ENCODE data around the gene ATP2C2.

The ATP2C2 gene

GRCh38 chr16:84501077-84501735 is 132.9 kb downstream of the ATP2C2 start:
- no peak for DNase-seq

GRCh38 chr16:84502075-84502474 is 133.7 kb downstream of the ATP2C2 start:
- DNase-seq: no peak

- DNase-seq: no peak
Measured at GRCh38 chr16:84502581-84502980, 134.2 kb downstream of the ATP2C2 start.

GRCh38 chr16:84503751-84504395 is 135.5 kb downstream of the ATP2C2 start:
- no peak for DNase-seq

- peak; percentile 99 for DNase-seq
Measured at GRCh38 chr16:84504420-84505248, 136.3 kb downstream of the ATP2C2 start, which contains the start of gene MEAK7. TSS of gene MEAK7 (minus strand) at chr16:84504659. CDS start at chr16:84498086, 6,573 bp downstream.

GRCh38 chr16:84505249-84506187 is 137.2 kb downstream of the ATP2C2 start:
- DNase-seq: no peak

GRCh38 chr16:84507011-84507982 is 139.0 kb downstream of the ATP2C2 start:
- no peak for DNase-seq

- peak; percentile 13 for DNase-seq
Measured at GRCh38 chr16:84508502-84508901, 140.2 kb downstream of the ATP2C2 start.

GRCh38 chr16:84509032-84509950 is 141.0 kb downstream of the ATP2C2 start:
- peak; percentile 19 for DNase-seq

- DNase-seq: peak; percentile 93
Measured at GRCh38 chr16:84511180-84511800, 143.0 kb downstream of the ATP2C2 start.

- DNase-seq: no peak
Measured at GRCh38 chr16:84511831-84512230, 143.5 kb downstream of the ATP2C2 start.

- DNase-seq: no peak
Measured at GRCh38 chr16:84513123-84513522, 144.8 kb downstream of the ATP2C2 start.

- DNase-seq: no peak
Measured at GRCh38 chr16:84513666-84514065, 145.3 kb downstream of the ATP2C2 start.

Data from femur (tissue), 1 donor.